Bone marrow (tissue), 2 donors: Measurements from ENCODE around the gene SAMD4B.

Experiments
- DNase-seq, 2 donors: peaks; one replicate each; lab custom pipeline; 2025; lab: John Stamatoyannopoulos, UW

SAMD4B gene

GRCh38 chr19:39409208-39410016, 67.2 kb downstream of the SAMD4B start:
- DNase-seq, result peak; percentile 24 to 91

GRCh38 chr19:39410017-39410830, 68.0 kb downstream of the SAMD4B start:
- peak in 1 of 2 donors; percentile 35 for DNase-seq

GRCh38 chr19:39410831-39411080, 68.5 kb downstream of the SAMD4B start:
- DNase-seq, result no peak

- no peak for DNase-seq
Measured at GRCh38 chr19:39411081-39411831, 69.0 kb downstream of the SAMD4B start.

- peak; percentile 93 for DNase-seq
Measured at GRCh38 chr19:39411832-39412099, 69.5 kb downstream of the SAMD4B start.

- DNase-seq, result peak; percentile 97 to 98
Measured at GRCh38 chr19:39412100-39412866, 70.1 kb downstream of the SAMD4B start, which contains the start of gene PLEKHG2. Gene PLEKHG2, plus strand, starts transcription at chr19:39412669. Its CDS starts 1,418 bp downstream, at chr19:39414087.

- DNase-seq, result no peak
Measured at GRCh38 chr19:39412867-39413271, 70.6 kb downstream of the SAMD4B start.

GRCh38 chr19:39413272-39413910, 71.2 kb downstream of the SAMD4B start:
- DNase-seq, result no peak

- DNase-seq, result no peak
Measured at GRCh38 chr19:39413911-39414608, 71.8 kb downstream of the SAMD4B start.

- DNase-seq, result no peak
Measured at GRCh38 chr19:39415111-39416046, 73.2 kb downstream of the SAMD4B start.

GRCh38 chr19:39416152-39417120, 74.2 kb downstream of the SAMD4B start:
- no peak for DNase-seq

GRCh38 chr19:39417463-39418181, 75.4 kb downstream of the SAMD4B start:
- no peak for DNase-seq

GRCh38 chr19:39419003-39419402, 76.8 kb downstream of the SAMD4B start:
- no peak for DNase-seq

GRCh38 chr19:39420769-39421168, 78.5 kb downstream of the SAMD4B start:
- DNase-seq, result no peak

- no peak for DNase-seq
Measured at GRCh38 chr19:39422020-39422419, 79.8 kb downstream of the SAMD4B start.

GRCh38 chr19:39423258-39424086, 81.3 kb downstream of the SAMD4B start:
- no peak for DNase-seq

- no peak for DNase-seq
Measured at GRCh38 chr19:39424934-39425333, 82.7 kb downstream of the SAMD4B start.
